LNCAP (cell line): Measurements from ENCODE around the gene MMD2.

ENCODE experiments used
- CTCF ChIP-seq: fragments of 450-650 bp; IDR thresholded peaks from 2 replicates; pipeline ENCODE4 v1.5.1; 2017; ENCODE audit warnings: mild to moderate bottlenecking

MMD2 gene

GRCh38 chr7:4945949-4946348 lies 13.0 kb downstream of the MMD2 start:
- no peak for TF ChIP-seq CTCF

GRCh38 chr7:4944939-4945338 lies 14.0 kb downstream of the MMD2 start:
- no peak for TF ChIP-seq CTCF

- TF ChIP-seq CTCF, result no peak
These were observed 15.7 kb downstream of the MMD2 start for GRCh38 chr7:4943297-4943696.

GRCh38 chr7:4939971-4940728 lies 18.8 kb downstream of the MMD2 start:
- no peak for TF ChIP-seq CTCF

GRCh38 chr7:4937411-4937810 lies 21.6 kb downstream of the MMD2 start:
- no peak for TF ChIP-seq CTCF

GRCh38 chr7:4934419-4935025 lies 24.5 kb downstream of the MMD2 start:
- TF ChIP-seq CTCF, result no peak

- TF ChIP-seq CTCF, result no peak
These were observed 27.0 kb downstream of the MMD2 start for GRCh38 chr7:4931943-4932342.

GRCh38 chr7:4929005-4929404 lies 30.0 kb downstream of the MMD2 start:
- no peak for TF ChIP-seq CTCF
